B cell (primary cell): ENCODE measurements around the gene UNC13D. TPM values are rescaled to one million over a fixed set of nuclear protein-coding genes. Genes with fewer than 3 reads are reported as not detected.

ENCODE experiments used
- ATAC-seq: fragments of 200-7000 bp; cut with Tn5 transposase; one replicate; pipeline ENCODE4 v1.10.0; 2021; ENCODE audit warnings: low read depth, mild to moderate bottlenecking, moderate number of reproducible peaks, moderate library complexity
- CTCF ChIA-PET: fragments of 350-600 bp; sonication (Branson Sonifier 250); formaldehyde crosslinking; loops from one replicate; lab custom pipeline; 2021; ENCODE audit warnings: antibody characterized with exemption, inconsistent platforms; lab: Charles Lee
- POLR2A ChIA-PET: fragments of 350-600 bp; sonication (Branson Sonifier 250); formaldehyde crosslinking; loops from one replicate; lab custom pipeline; 2021; ENCODE audit warnings: antibody characterized with exemption; lab: Charles Lee
- DNase-seq: peaks from one replicate; pipeline ENCODE4 v3.0.0; 2013
- H2AFZ ChIP-seq: 2 replicates; pipeline ENCODE4 v1.6.1; 2012; ENCODE audit warnings: mild to moderate bottlenecking, low read depth, low read length; ENCODE audit not compliant: insufficient read depth, poor library complexity, severe bottlenecking
- H3K27ac ChIP-seq, 2 donors: 1 replicate in 1 of 2; 2 replicates in 1 of 2; pipeline ENCODE4 v1.5.1; 2012 to 2013; ENCODE audit warnings: low read length in 2 of 2, mild to moderate bottlenecking in 2 of 2, moderate library complexity in 1 of 2
- H3K27me3 ChIP-seq, 4 experiments: fragments of 200-600 bp in 1 of 4; sonication (generic) in 1 of 4; replicated peaks in 1 of 4; 1 replicate in 2 of 4; 2 replicates in 2 of 4; pipeline versions ENCODE4 v1.6.1 to v1.7.0; 2013 to 2016; ENCODE audit warnings: low read length in 3 of 4, mild to moderate bottlenecking in 2 of 4, mixed read lengths in 1 of 4, moderate library complexity in 1 of 4; ENCODE audit not compliant: insufficient read depth in 4 of 4, control insufficient read depth in 3 of 4; ENCODE audit errors: control extremely low read depth in 1 of 4
- H3K36me3 ChIP-seq, 2 experiments: replicated peaks in 1 of 2; 1 replicate in 1 of 2; 2 replicates in 1 of 2; pipeline versions ENCODE4 v1.6.1 to v1.7.1; 2013; ENCODE audit warnings: low read length in 1 of 2; ENCODE audit not compliant: insufficient read depth in 2 of 2, control insufficient read depth in 1 of 2; ENCODE audit errors: control extremely low read depth in 1 of 2, extremely low read depth in 1 of 2
- H3K4me1 ChIP-seq, 2 donors: fragments of 200-600 bp in 1 of 2; sonication (generic) in 1 of 2; 1 replicate in 1 of 2; 2 replicates in 1 of 2; pipeline versions ENCODE4 v1.5.1 to v1.6.1; 2013 to 2017; ENCODE audit warnings: low read length in 2 of 2; ENCODE audit not compliant: control insufficient read depth in 2 of 2, insufficient read depth in 2 of 2
- H3K4me2 ChIP-seq: replicated peaks from 2 replicates; pipeline ENCODE3; 2012; ENCODE audit warnings: mild to moderate bottlenecking, low read depth, low read length; ENCODE audit not compliant: poor library complexity, severe bottlenecking
- H3K4me3 ChIP-seq, 5 experiments: fragments of 200-600 bp in 1 of 5; sonication (generic) in 1 of 5; 1 replicate in 3 of 5; 2 replicates in 2 of 5; pipeline versions ENCODE4 v1.5.1 to v1.7.0; 2011 to 2016; ENCODE audit warnings: low read length in 4 of 5, mild to moderate bottlenecking in 4 of 5, low read depth in 2 of 5, control low read depth in 1 of 5, moderate library complexity in 1 of 5; ENCODE audit not compliant: insufficient read depth in 1 of 5; ENCODE audit errors: control extremely low read depth in 1 of 5, extremely low read depth in 1 of 5
- H3K79me2 ChIP-seq: fragments of 200-600 bp; sonication (generic); one replicate; pipeline ENCODE4 v1.6.0; 2016; ENCODE audit warnings: low read length; ENCODE audit not compliant: control insufficient read depth, insufficient read depth
- H3K9ac ChIP-seq: fragments of 200-600 bp; sonication (generic); 2 replicates; pipeline ENCODE4 v1.6.1; 2017; ENCODE audit warnings: mild to moderate bottlenecking, low read length, moderate library complexity
- H3K9me3 ChIP-seq, 3 donors: one replicate each; pipeline versions ENCODE4 v1.6.1 to v1.7.1; 2013; ENCODE audit warnings: low read length in 2 of 3; ENCODE audit not compliant: control insufficient read depth in 2 of 3, insufficient read depth in 1 of 3; ENCODE audit errors: control extremely low read depth in 1 of 3
- H4K20me1 ChIP-seq: 2 replicates; pipeline ENCODE4 v1.6.0; 2012; ENCODE audit warnings: mild to moderate bottlenecking, low read length; ENCODE audit not compliant: insufficient read depth, control insufficient read depth, poor library complexity, severe bottlenecking
- H3K27ac Mint-ChIP-seq: one replicate; pipeline ENCODE4 v1.8.0; 2021; ENCODE audit warnings: mixed read lengths
- H3K27me3 Mint-ChIP-seq: one replicate; pipeline ENCODE4 v1.8.0; 2021; ENCODE audit warnings: mixed read lengths
- H3K4me1 Mint-ChIP-seq: one replicate; pipeline ENCODE4 v1.8.0; 2021; ENCODE audit warnings: mixed read lengths
- H3K4me3 Mint-ChIP-seq: one replicate; pipeline ENCODE4 v1.8.0; 2021; ENCODE audit warnings: mixed read lengths
- H3K9me3 Mint-ChIP-seq: one replicate; pipeline ENCODE4 v1.8.0; 2022; ENCODE audit warnings: mixed read lengths; ENCODE audit not compliant: insufficient read depth
- EZH2 ChIP-seq: IDR thresholded peaks from 2 replicates; pipeline ENCODE4 v1.6.1; 2012; ENCODE audit warnings: borderline replicate concordance, low read depth, mild to moderate bottlenecking, moderate library complexity, low read length; ENCODE audit not compliant: insufficient read depth, poor library complexity, severe bottlenecking
- WGBS: methylation state at CpG from one replicate; pipeline ENCODE4 v1.1.5; 2013; ENCODE audit warnings: missing lambda C conversion rate; ENCODE audit not compliant: insufficient coverage; 5-methylcytosine and 5-hydroxymethylcytosine counted together
- intact Hi-C: fragments of 100-400 bp; cut with micrococcal nuclease; formaldehyde crosslinking; loops from one replicate; pipeline ENCODE4 v1.10.0; 2022
- polyA plus RNA-seq: library from polyadenylated mRNA; depleted of rRNA; stranded (reverse); fragments of >200 nt; gene quantifications from 2 replicates; pipeline ENCODE4 v1.2.3, GENCODE V29; 2012
- total RNA-seq, 2 donors: library from RNA; stranded (reverse); fragments of 120-200 nt in 1 of 2; gene quantifications; 1 replicate in 1 of 2; 2 replicates in 1 of 2; pipeline versions ENCODE4 v1.2.3 to v1.2.4, GENCODE V29; 2013 to 2022
- TF ChIP-seq, protein P1 (sequence below): fragments of 200-600 bp; IDR thresholded peaks from one replicate; pipeline ENCODE4 v1.8.0; 2022; ENCODE audit warnings: antibody characterized with exemption, mild to moderate bottlenecking

Gene UNC13D
- total and polyA plus RNA-seq, 2 donors (not counting 1 experiment from before 2014, with no cell fraction given) = 101 to 107 TPM

- Mint-ChIP-seq H3K4me3 (peak overlapping the region; percentile 90), H3K9me3 (no peaks in the 10 kb centered on the region), H3K27ac (peak overlapping the region; percentile 91), H3K4me1 (peaks cover 35% of the 10 kb centered on the region), H3K27me3 (peaks cover 4% of the 10 kb centered on the region)
- peaks cover 30 to 44% of the 10 kb centered on the region in 2 donors for H3K4me1 ChIP-seq
- peaks cover 0 to 7% (median 1%) of the 10 kb centered on the region in 4 experiments for H3K27me3 ChIP-seq
- H3K79me2 ChIP-seq = no peaks in the 10 kb centered on the region
- intact Hi-C loops = loop anchor here (5.0 kb wide), 1 partner anchor 33 kb away; the partner anchor contains the start of gene UNC13D
- H3K4me3 ChIP-seq = peak overlapping the region in 2 of 5 experiments; percentile 49 to 69
- peak overlapping the region; percentile 76 for H3K9ac ChIP-seq
- DNase-seq (no peak), ATAC-seq (no peak)
- H3K27ac ChIP-seq = peak overlapping the region; percentile 50 to 55
- peak overlapping the region; percentile 98 for H3K4me2 ChIP-seq
- CTCF ChIA-PET = interaction anchor here (0.6 to 5.6 kb wide), 18 partner anchors 9 to 1240 kb away, joined by 3 to 52 read pairs (median 4); partner anchors contain the start of genes MRPL38, TRIM65 and WBP2
- POLR2A ChIA-PET = interaction anchor here (0.6 to 2.0 kb wide), 11 partner anchors 11 to 99 kb away, joined by 3 to 18 read pairs (median 5); partner anchors contain the start of genes TRIM65, UNC13D, UNK and WBP2
- TF ChIP-seq, protein P1, sequence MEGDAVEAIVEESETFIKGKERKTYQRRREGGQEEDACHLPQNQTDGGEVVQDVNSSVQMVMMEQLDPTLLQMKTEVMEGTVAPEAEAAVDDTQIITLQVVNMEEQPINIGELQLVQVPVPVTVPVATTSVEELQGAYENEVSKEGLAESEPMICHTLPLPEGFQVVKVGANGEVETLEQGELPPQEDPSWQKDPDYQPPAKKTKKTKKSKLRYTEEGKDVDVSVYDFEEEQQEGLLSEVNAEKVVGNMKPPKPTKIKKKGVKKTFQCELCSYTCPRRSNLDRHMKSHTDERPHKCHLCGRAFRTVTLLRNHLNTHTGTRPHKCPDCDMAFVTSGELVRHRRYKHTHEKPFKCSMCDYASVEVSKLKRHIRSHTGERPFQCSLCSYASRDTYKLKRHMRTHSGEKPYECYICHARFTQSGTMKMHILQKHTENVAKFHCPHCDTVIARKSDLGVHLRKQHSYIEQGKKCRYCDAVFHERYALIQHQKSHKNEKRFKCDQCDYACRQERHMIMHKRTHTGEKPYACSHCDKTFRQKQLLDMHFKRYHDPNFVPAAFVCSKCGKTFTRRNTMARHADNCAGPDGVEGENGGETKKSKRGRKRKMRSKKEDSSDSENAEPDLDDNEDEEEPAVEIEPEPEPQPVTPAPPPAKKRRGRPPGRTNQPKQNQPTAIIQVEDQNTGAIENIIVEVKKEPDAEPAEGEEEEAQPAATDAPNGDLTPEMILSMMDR = no peak
- TF ChIP-seq EZH2 = no peak
- H3K9me3 ChIP-seq = no peaks in the 10 kb centered on the region
- no peaks in the 10 kb centered on the region for H3K36me3 ChIP-seq
- no peaks in the 10 kb centered on the region for H4K20me1 ChIP-seq
- WGBS = 62% methylated on average over 15 of the region's 18 CpGs
- peak overlapping the region; percentile 94 for H2AFZ ChIP-seq
Measured at GRCh38 chr17:75875182-75875939, 31.2 kb upstream of the UNC13D start.
